MM.1S (cell line): ENCODE data around the gene BLOC1S4.

ENCODE experiments used
- DNase-seq: peaks from one replicate; pipeline ENCODE4 v3.0.0-alpha.2; 2015
- H2AFZ ChIP-seq: fragments of 300-600 bp; sonication (generic); 2 replicates; pipeline ENCODE4 v1.6.0; 2016; ENCODE audit warnings: antibody characterized with exemption, low read length
- H3F3A ChIP-seq: fragments of 300-600 bp; sonication (generic); 2 replicates; pipeline ENCODE4 v1.6.1; 2016; ENCODE audit warnings: mild to moderate bottlenecking, antibody characterized with exemption, low read length, moderate library complexity, mixed read lengths; ENCODE audit not compliant: insufficient read depth
- H3K27ac ChIP-seq: fragments of 300-600 bp; sonication (generic); 2 replicates; pipeline ENCODE4 v1.5.1; 2016; ENCODE audit warnings: mild to moderate bottlenecking, low read length
- H3K27me3 ChIP-seq: fragments of 300-600 bp; sonication (generic); replicated peaks from 2 replicates; pipeline ENCODE4 v1.6.0; 2016; ENCODE audit warnings: low read length; ENCODE audit not compliant: insufficient read depth
- H3K36me3 ChIP-seq: fragments of 300-600 bp; sonication (generic); replicated peaks from 2 replicates; pipeline ENCODE4 v1.6.1; 2016; ENCODE audit warnings: mild to moderate bottlenecking, low read length, mixed read lengths; ENCODE audit not compliant: insufficient read depth
- H3K4me1 ChIP-seq: fragments of 300-600 bp; sonication (generic); 2 replicates; pipeline ENCODE4 v1.6.1; 2016; ENCODE audit warnings: low read length, mixed read lengths
- H3K4me2 ChIP-seq: fragments of 300-600 bp; sonication (generic); 2 replicates; pipeline ENCODE4 v1.6.0; 2016; ENCODE audit warnings: low read depth, low read length
- H3K4me3 ChIP-seq: fragments of 300-600 bp; sonication (generic); 2 replicates; pipeline ENCODE4 v1.5.1; 2016; ENCODE audit warnings: low read length, mixed read lengths
- H3K79me2 ChIP-seq: fragments of 300-600 bp; sonication (generic); 2 replicates; pipeline ENCODE4 v1.6.1; 2016; ENCODE audit warnings: mixed run types, low read length, mixed read lengths
- H3K9ac ChIP-seq: fragments of 300-600 bp; sonication (generic); 2 replicates; pipeline ENCODE4 v1.6.1; 2016; ENCODE audit warnings: low read length, mixed read lengths
- H3K9me2 ChIP-seq: fragments of 300-600 bp; sonication (generic); replicated peaks from 2 replicates; pipeline ENCODE4 v1.6.1; 2016; ENCODE audit warnings: mild to moderate bottlenecking, low read length, mixed read lengths; ENCODE audit not compliant: insufficient read depth
- H3K9me3 ChIP-seq: fragments of 300-600 bp; sonication (generic); replicated peaks from 2 replicates; pipeline ENCODE4 v1.6.1; 2016; ENCODE audit warnings: mild to moderate bottlenecking, low read length, mixed read lengths; ENCODE audit not compliant: insufficient read depth
- H4K20me1 ChIP-seq: fragments of 300-600 bp; sonication (generic); 2 replicates; pipeline ENCODE4 v1.6.1; 2016; ENCODE audit warnings: mild to moderate bottlenecking, low read length, moderate library complexity, mixed read lengths; ENCODE audit not compliant: insufficient read depth
- CTCF ChIP-seq: fragments of 300-600 bp; sonication (generic); IDR thresholded peaks from 2 replicates; pipeline ENCODE4 v1.5.1; 2016; ENCODE audit warnings: antibody characterized with exemption, low read length, mixed read lengths
- EZH2 ChIP-seq: fragments of 300-600 bp; sonication (generic); optimal IDR thresholded peaks from 2 replicates; pipeline ENCODE3; 2017; ENCODE audit warnings: low read depth, mild to moderate bottlenecking, antibody characterized with exemption, low read length, mixed read lengths
- EZH2phosphoT487 ChIP-seq: fragments of 300-600 bp; sonication (generic); IDR thresholded peaks from 2 replicates; pipeline ENCODE4 v1.6.1; 2018; ENCODE audit warnings: antibody characterized with exemption, low read length

BLOC1S4 gene

DNA sequence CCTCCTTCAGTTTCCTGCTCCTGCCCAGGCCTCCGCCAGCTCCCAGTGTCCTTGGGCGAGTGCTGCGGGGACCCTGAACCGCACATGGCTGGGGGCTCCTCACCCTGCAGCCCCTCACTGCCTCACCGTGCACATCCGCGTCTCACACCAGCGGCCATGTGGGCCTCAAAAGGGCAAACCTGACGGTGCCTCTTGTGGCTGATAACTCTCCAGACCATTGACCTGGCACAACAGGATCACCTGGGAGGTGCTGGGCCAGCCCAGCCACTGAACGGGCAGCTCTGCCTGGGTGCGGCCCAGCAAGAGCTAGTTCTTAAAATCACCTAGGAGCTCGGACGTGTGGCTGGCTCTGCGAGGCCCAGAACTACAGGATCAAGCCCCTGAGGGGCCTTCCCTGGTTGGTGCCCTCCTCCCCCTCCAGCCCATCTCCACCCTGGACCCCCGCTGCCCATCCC lies 26.4 kb upstream of the BLOC1S4 start:
- H3K27me3 ChIP-seq: peaks cover 20% of the 10 kb centered on the region
- DNase-seq: no peak
- TF ChIP-seq EZH2phosphoT487 (no peak), EZH2 (no peak), CTCF (no peak)
- H3K36me3 ChIP-seq: no peaks in the 10 kb centered on the region
- H3K9me2 ChIP-seq: no peaks in the 10 kb centered on the region
- no peaks in the 10 kb centered on the region for H4K20me1 ChIP-seq
- no peaks in the 10 kb centered on the region for H3K9me3 ChIP-seq
- H3F3A ChIP-seq: no peaks in the 10 kb centered on the region
- H3K4me3 ChIP-seq: no peak overlapping the region
- H3K79me2 ChIP-seq: no peaks in the 10 kb centered on the region
- H2AFZ ChIP-seq: no peak overlapping the region
- H3K4me1 ChIP-seq: no peaks in the 10 kb centered on the region
- H3K27ac ChIP-seq: no peak overlapping the region
- H3K4me2 ChIP-seq: no peak overlapping the region
- H3K9ac ChIP-seq: no peak overlapping the region

- no peak overlapping the region for H3K4me2 ChIP-seq
- no peaks in the 10 kb centered on the region for H3F3A ChIP-seq
- no peaks in the 10 kb centered on the region for H3K9me3 ChIP-seq
- H3K27ac ChIP-seq: no peak overlapping the region
- H3K9me2 ChIP-seq: no peaks in the 10 kb centered on the region
- H3K4me3 ChIP-seq: no peak overlapping the region
- TF ChIP-seq EZH2phosphoT487 (no peak), EZH2 (no peak), CTCF (no peak)
- H2AFZ ChIP-seq: no peak overlapping the region
- no peaks in the 10 kb centered on the region for H3K4me1 ChIP-seq
- H3K79me2 ChIP-seq: no peaks in the 10 kb centered on the region
- no peak for DNase-seq
- no peaks in the 10 kb centered on the region for H4K20me1 ChIP-seq
- no peaks in the 10 kb centered on the region for H3K36me3 ChIP-seq
- H3K9ac ChIP-seq: no peak overlapping the region
- peaks cover under 1% of the 10 kb centered on the region for H3K27me3 ChIP-seq
Measured at GRCh38 chr4:6692379-6692778, 23.6 kb upstream of the BLOC1S4 start.

DNA sequence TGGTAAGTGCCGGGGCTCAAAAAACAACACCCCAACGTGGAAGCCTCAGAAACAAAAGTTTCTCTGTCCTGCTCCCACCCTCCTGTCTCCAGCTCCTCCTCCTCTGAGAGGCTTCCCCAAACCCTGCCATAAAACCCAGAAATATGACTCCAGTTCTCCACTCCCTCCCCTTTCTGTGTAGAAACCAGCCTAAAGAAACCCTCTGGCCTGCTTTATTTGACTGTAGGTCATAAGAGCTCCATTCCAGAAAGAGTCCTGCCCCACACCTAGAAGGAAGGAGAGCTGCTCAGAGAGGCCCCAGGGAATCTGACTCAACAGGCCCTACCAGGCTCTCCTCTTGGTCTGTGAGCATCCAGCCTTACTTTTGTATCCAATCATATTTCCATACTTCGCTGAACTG lies 23.2 kb upstream of the BLOC1S4 start:
- Histone ChIP-seq H4K20me1 (no peaks in the 10 kb centered on the region), H3K9me3 (no peaks in the 10 kb centered on the region), H3F3A (no peaks in the 10 kb centered on the region), H3K9ac (no peak overlapping the region), H3K4me1 (no peaks in the 10 kb centered on the region), H3K36me3 (no peaks in the 10 kb centered on the region), H3K4me3 (no peak overlapping the region), H3K9me2 (no peaks in the 10 kb centered on the region), H3K4me2 (no peak overlapping the region), H3K79me2 (no peaks in the 10 kb centered on the region), H3K27me3 (no peaks in the 10 kb centered on the region; the same call in 1 of the 2 replicates), H2AFZ (no peak overlapping the region), H3K27ac (no peak overlapping the region)
- TF ChIP-seq EZH2phosphoT487 (no peak), CTCF (no peak), EZH2 (no peak)
- DNase-seq: no peak
